OCI-LY7 (cell line): ENCODE measurements around the gene PKHD1.

Experiments used
- CTCF ChIP-seq: fragments of 200-600 bp; sonication (generic); conservative IDR thresholded peaks from 2 replicates; pipeline ENCODE4 v1.5.1; 2014; ENCODE audit warnings: mild to moderate bottlenecking, antibody characterized with exemption, low read length, moderate library complexity, mixed read lengths
- EZH2phosphoT487 ChIP-seq: fragments of 200-600 bp; sonication (generic); IDR thresholded peaks from 2 replicates; pipeline ENCODE4 v1.6.1; 2018; ENCODE audit warnings: low read depth, borderline replicate concordance, mild to moderate bottlenecking, mixed run types, antibody characterized with exemption, low read length, moderate library complexity, mixed read lengths

GRCh38 chr6:51856508-51856907 is 230.9 kb downstream of the PKHD1 start:
- no peak for TF ChIP-seq CTCF
- no peak for TF ChIP-seq EZH2phosphoT487
